ENCODE results near the gene PDE6D. TPM values are rescaled to one million over a fixed set of nuclear protein-coding genes. Genes with fewer than 3 reads are reported as not detected.

PDE6D gene
- polyA plus RNA-seq, 3 donors, result 28.4 to 54.6 (median 50.5) TPM

- Mint-ChIP-seq H3K4me1 (peaks cover 4% of the 10 kb centered on the region), H3K27me3 (ENCODE audit: low read depth in 3 of 3) (peaks cover 0 to 3% (median 0%) of the 10 kb centered on the region in 3 donors), H3K9me3 (no peaks in the 10 kb centered on the region), H3K27ac (no peak overlapping the region), H3K36me3 (peaks cover 4 to 13% of the 10 kb centered on the region in 2 donors), H3K4me3 (no peak overlapping the region)
- no peak for TF ChIP-seq CTCF (IDR thresholded peaks at IDR 0.05)
- Histone ChIP-seq H2AFZ (ENCODE audit: insufficient read depth, low read depth, low read length, poor library complexity, severe bottlenecking) (no peak overlapping the region), H3K27ac (ENCODE audit: low read depth in 1 of 2, low read length in 2 of 2) (no peak overlapping the region), H3K9ac (ENCODE audit: insufficient read depth, low read length, poor library complexity, severe bottlenecking) (no peak overlapping the region), H3K9me3 (replicated peaks in 1 of 2; ENCODE audit: control insufficient read depth in 1 of 2, insufficient read depth in 1 of 2, low read length in 2 of 2) (no peaks in the 10 kb centered on the region), H4K20me1 (ENCODE audit: insufficient read depth, low read length) (no peaks in the 10 kb centered on the region), H3K4me3 (replicated peaks in 1 of 3; ENCODE audit: low read depth in 2 of 3, low read length in 3 of 3) (no peak overlapping the region), H3K4me1 (ENCODE audit: control insufficient read depth in 1 of 2, insufficient read depth in 2 of 2, low read length in 2 of 2) (no peaks in the 10 kb centered on the region), H3K79me2 (ENCODE audit: insufficient read depth, low read length) (no peaks in the 10 kb centered on the region), H3K4me2 (replicated peaks; ENCODE audit: extremely low read depth, low read length, poor library complexity, severe bottlenecking) (no peak overlapping the region), H3K36me3 (replicated peaks in 1 of 2; ENCODE audit: control insufficient read depth in 1 of 2, insufficient read depth in 2 of 2, low read length in 2 of 2) (no peaks in the 10 kb centered on the region), H3K27me3 (ENCODE audit: control insufficient read depth in 2 of 2, insufficient read depth in 2 of 2, low read length in 2 of 2) (no peaks in the 10 kb centered on the region)
- intact Hi-C loops (cut with micrococcal nuclease), result no loop called here
- DNase-seq, result no peak
Observed at GRCh38 chr2:231765496-231765929, 15.6 kb downstream of the PDE6D start.

GRCh38 chr2:231764760-231765159 is 16.3 kb downstream of the PDE6D start:
- H3K27me3 ChIP-seq (ENCODE audit: control insufficient read depth in 2 of 2, insufficient read depth in 2 of 2, low read length in 2 of 2), result no peaks in the 10 kb centered on the region
- no peaks in the 10 kb centered on the region for H3K4me1 ChIP-seq (ENCODE audit: control insufficient read depth in 1 of 2, insufficient read depth in 2 of 2, low read length in 2 of 2)
- no peak overlapping the region for H2AFZ ChIP-seq (ENCODE audit: insufficient read depth, low read depth, low read length, poor library complexity, severe bottlenecking)
- H3K27ac Mint-ChIP-seq, result no peak overlapping the region
- intact Hi-C loops (cut with micrococcal nuclease), result no loop called here
- peaks cover 4 to 13% of the 10 kb centered on the region in 2 donors for H3K36me3 Mint-ChIP-seq
- peaks cover 4% of the 10 kb centered on the region for H3K4me1 Mint-ChIP-seq
- WGBS (ENCODE audit: insufficient coverage), result 81% methylated on average over 2 of the region's 4 CpGs
- DNase-seq, result no peak
- H4K20me1 ChIP-seq (ENCODE audit: insufficient read depth, low read length), result no peaks in the 10 kb centered on the region
- H3K4me3 ChIP-seq (replicated peaks in 1 of 3; ENCODE audit: low read depth in 2 of 3, low read length in 3 of 3), result no peak overlapping the region
- no peak overlapping the region for H3K4me3 Mint-ChIP-seq
- no peak overlapping the region for H3K9ac ChIP-seq (ENCODE audit: insufficient read depth, low read length, poor library complexity, severe bottlenecking)
- no peaks in the 10 kb centered on the region for H3K36me3 ChIP-seq (replicated peaks in 1 of 2; ENCODE audit: control insufficient read depth in 1 of 2, insufficient read depth in 2 of 2, low read length in 2 of 2)
- peaks cover 0 to 3% (median 0%) of the 10 kb centered on the region in 3 donors for H3K27me3 Mint-ChIP-seq (ENCODE audit: low read depth in 3 of 3)
- no peaks in the 10 kb centered on the region for H3K79me2 ChIP-seq (ENCODE audit: insufficient read depth, low read length)
- H3K4me2 ChIP-seq (replicated peaks; ENCODE audit: extremely low read depth, low read length, poor library complexity, severe bottlenecking), result no peak overlapping the region
- no peaks in the 10 kb centered on the region for H3K9me3 ChIP-seq (replicated peaks in 1 of 2; ENCODE audit: control insufficient read depth in 1 of 2, insufficient read depth in 1 of 2, low read length in 2 of 2)
- H3K9me3 Mint-ChIP-seq, result no peaks in the 10 kb centered on the region
- TF ChIP-seq CTCF (IDR thresholded peaks at IDR 0.05), result no peak
- H3K27ac ChIP-seq (ENCODE audit: low read depth in 1 of 2, low read length in 2 of 2), result no peak overlapping the region
